Heart left ventricle (tissue), 16 donors: ENCODE measurements around the gene BCKDK. TPM values are rescaled to one million over a fixed set of nuclear protein-coding genes. Genes with fewer than 3 reads are reported as not detected.

ENCODE experiments used
- ATAC-seq, 4 donors: fragments of 200-7000 bp; cut with Tn5 transposase; one replicate each; pipeline ENCODE4 v1.9.1; 2020 to 2022; ENCODE audit warnings: moderate library complexity in 4 of 4, mild to moderate bottlenecking in 3 of 4, moderate number of reproducible peaks in 1 of 4
- DNase-seq, 5 donors: peaks; one replicate each; pipeline ENCODE4 v3.0.0-alpha.2; 2020
- H3K27ac ChIP-seq, 12 donors: fragments of 200-600 bp; sonication (generic) in 4 of 12; one replicate each; pipeline versions ENCODE4 v1.5.0 to v1.8.0; 2016 to 2022; ENCODE audit warnings: mild to moderate bottlenecking in 2 of 12
- H3K27me3 ChIP-seq, 9 donors: fragments of 200-600 bp; sonication (generic) in 2 of 9; one replicate each; pipeline versions ENCODE4 v1.5.1 to v1.8.0; 2016 to 2022; ENCODE audit warnings: mild to moderate bottlenecking in 3 of 9
- H3K36me3 ChIP-seq, 9 donors: fragments of 200-600 bp; sonication (generic) in 2 of 9; one replicate each; pipeline versions ENCODE4 v1.5.0 to v1.8.0; 2018 to 2022; ENCODE audit warnings: mild to moderate bottlenecking in 2 of 9
- H3K4me1 ChIP-seq, 12 donors: fragments of 200-600 bp; sonication (generic) in 4 of 12; one replicate each; pipeline versions ENCODE4 v1.5.0 to v1.8.0; 2016 to 2022; ENCODE audit warnings: mild to moderate bottlenecking in 3 of 12
- H3K4me3 ChIP-seq, 12 donors: fragments of 200-600 bp; sonication (generic) in 4 of 12; one replicate each; pipeline versions ENCODE4 v1.5.0 to v1.8.0; 2017 to 2022; ENCODE audit warnings: mild to moderate bottlenecking in 9 of 12, moderate library complexity in 4 of 12
- H3K9me3 ChIP-seq, 12 donors: fragments of 200-600 bp; sonication (generic) in 4 of 12; one replicate each; pipeline versions ENCODE4 v1.5.0 to v1.8.0; 2016 to 2022; ENCODE audit warnings: mild to moderate bottlenecking in 1 of 12
- CTCF ChIP-seq, 12 donors: fragments of 200-600 bp; sonication (generic) in 4 of 12; IDR thresholded peaks; one replicate each; pipeline versions ENCODE4 v1.5.0 to v1.8.0; 2018 to 2022; ENCODE audit warnings: antibody characterized with exemption in 12 of 12, mild to moderate bottlenecking in 5 of 12
- POLR2A ChIP-seq, 2 donors: fragments of 450-650 bp; IDR thresholded peaks; one replicate each; pipeline ENCODE4 v1.6.1; 2017; ENCODE audit warnings: antibody characterized with exemption in 2 of 2, mild to moderate bottlenecking in 2 of 2, moderate library complexity in 2 of 2
- WGBS, 4 donors: extraction: QIAGEN DNeasy Blood & Tissue Kit in 2 of 4; methylation state at CpG; one replicate each; pipeline versions ENCODE4 v1.1.5 to v1.1.7; 2013 to 2018; 5-methylcytosine and 5-hydroxymethylcytosine counted together
- intact Hi-C, 10 donors: fragments of 100-400 bp; cut with DNase I; formaldehyde crosslinking; loops; one replicate each; pipeline versions ENCODE4 v1.11.1 to v1.14.2; 2022
- polyA plus RNA-seq, 2 donors: library from polyadenylated mRNA; stranded (reverse); fragments of 200-250 nt; gene quantifications; one replicate each; pipeline ENCODE4 v1.2.3, GENCODE V29; 2013
- total RNA-seq, 9 donors: library from RNA; depleted of rRNA in 2 of 9; stranded (reverse); fragments of >200 nt in 2 of 9; fragmentation: NEBNext Ultra II Directional in 3 of 9; extraction: Animal tissue kit (Norgen Biotek cat#: 25700) in 3 of 9; gene quantifications; one replicate each; pipeline versions ENCODE4 v1.1.0 to v1.2.4, GENCODE V29; 2016 to 2023
- donor health status: ischemic (EF 13 %, LVEDD 7.1; RV severe dilation, severe dysfunction).
- donor health status: healthy with polysubstance abuse.
- donor health status: DM: no; HTN: yes; CAD: no.
- donor health status: DM: no; HTN: no; CAD: no.
- donor health status: ischemic (EF 25% LVEDD 6.9; RV normal size, moderate dysfunction).
- donor health status: ischemic (EF 25% LVEDD 5.7; RV mildly dilated, moderate dysfunction).
- donor health status: healthy.
- donor health status: DM: yes; HTN: yes; CAD: no.
- donor health status: ischemic (EF 35%, LVEDD 5.7; RV mildly dilated, moderate dysfunction).
- donor health status: nonischemic (EF 11% LVEDD 7.7; RV severe dilation, severe dysfunction).
- donor health status: DM: yes; HTN: yes; CAD: no.
- donor health status: PGD.
- donor health status: ischemic (EF 29% LVEDD 5.4; RV normal size, mild dysfunction).
- donor health status: nonischemic (EF 23%, LVEDD 6.1; RV moderate dilation, normal function).

Gene BCKDK
- total and polyA plus RNA-seq, 11 donors: 42.6 to 134 (median 67.5) TPM

GRCh38 chr16:31073970-31074813 is 34.0 kb upstream of the BCKDK start, which contains the start of the genes ZNF646 and ZNF668:
ZNF646 (plus strand) TSS chr16:31074422; CDS start chr16:31076325, 1,903 bp downstream.
ZNF668 (minus strand) TSS chr16:31074240; CDS start chr16:31064459, 9,781 bp downstream.
- DNase-seq (peak; percentile 98 to 99 (median 99)), ATAC-seq (peak; percentile 94 to 97 (median 96))
- TF ChIP-seq CTCF (IDR thresholded peaks at IDR 0.05): peak in 1 of 12 donors; percentile 8
- TF ChIP-seq POLR2A (IDR thresholded peaks at IDR 0.05): peak in 1 of 2 donors; percentile 65
- intact Hi-C loops: loop anchor here (1.0 to 10.0 kb wide), 15 partner anchors 20 to 381 kb away; partner anchors contain the start of genes STX4 (in 8 of the 10), HSD3B7 (in 3 of the 10), VKORC1 (in 2 of the 10) and ARMC5 (in 1 of the 10)
- no peaks in the 10 kb centered on the region for H3K27me3 ChIP-seq
- WGBS, 4 donors: 0 to 1% (median 0%) methylated on average over 44 to 48 of the region's 48 CpGs
- H3K36me3 ChIP-seq: peaks cover 0 to 35% (median 29%) of the 10 kb centered on the region in 9 donors
- no peaks in the 10 kb centered on the region for H3K9me3 ChIP-seq
- H3K4me1 ChIP-seq: peaks cover 3 to 39% (median 24%) of the 10 kb centered on the region in 12 donors
- H3K4me3 ChIP-seq: peak within 1 kb of the TSS; percentile 66 to 100 (median 84)
- H3K27ac ChIP-seq: peak within 1 kb of the TSS; percentile 87 to 99 (median 96)

GRCh38 chr16:31074814-31075183 is 33.4 kb upstream of the BCKDK start:
- Histone ChIP-seq H3K9me3 (no peaks in the 10 kb centered on the region), H3K27me3 (no peaks in the 10 kb centered on the region), H3K36me3 (peaks cover 0 to 42% (median 35%) of the 10 kb centered on the region in 9 donors), H3K4me1 (peaks cover 3 to 39% (median 24%) of the 10 kb centered on the region in 12 donors), H3K27ac (peak overlapping the region; percentile 87 to 99 (median 96)), H3K4me3 (peak overlapping the region; percentile 66 to 100 (median 84))
- ATAC-seq (no peak), DNase-seq (no peak)
- WGBS, 4 donors: 2 to 3% (median 2%) methylated on average over 7 of the region's 7 CpGs
- TF ChIP-seq POLR2A (IDR thresholded peaks at IDR 0.05) (no peak), CTCF (IDR thresholded peaks at IDR 0.05) (no peak)
- intact Hi-C loops: loop anchor here (1.0 to 10.0 kb wide), 14 partner anchors 20 to 380 kb away; partner anchors contain the start of genes STX4 (in 7 of the 10), HSD3B7 (in 3 of the 10), VKORC1 (in 2 of the 10) and ARMC5 (in 1 of the 10)

GRCh38 chr16:31076319-31076718 is 31.9 kb upstream of the BCKDK start:
- no peak overlapping the region for H3K27ac ChIP-seq
- H3K27me3 ChIP-seq: no peaks in the 10 kb centered on the region
- no peak overlapping the region for H3K4me3 ChIP-seq
- H3K4me1 ChIP-seq: peaks cover 3 to 38% (median 24%) of the 10 kb centered on the region in 12 donors
- H3K9me3 ChIP-seq: no peaks in the 10 kb centered on the region
- no peak for ATAC-seq
- intact Hi-C loops: loop anchor here in 5 of 10 donors (10.0 kb wide), 6 partner anchors 92 to 378 kb away; partner anchors contain the start of genes ARMC5 (in 1 of the 5), FUS (in 1 of the 5), HSD3B7 (in 1 of the 5) and SETD1A (in 1 of the 5)
- H3K36me3 ChIP-seq: peaks cover 0 to 57% (median 51%) of the 10 kb centered on the region in 9 donors
- WGBS, 4 donors: 62 to 80% (median 71%) methylated on average over 10 to 16 of the region's 16 CpGs
- DNase-seq: no peak
- TF ChIP-seq POLR2A (IDR thresholded peaks at IDR 0.05): no peak
- no peak for TF ChIP-seq CTCF (IDR thresholded peaks at IDR 0.05)
